Fibroblast of skin of left biceps (primary cell): ENCODE results near the gene UQCRHL.

ENCODE experiments used
- DNase-seq, 2 experiments: peaks; one replicate each; pipeline ENCODE4 v3.0.0-alpha.2; 2013; ENCODE audit warnings: low read depth in 2 of 2

Gene UQCRHL

DNA sequence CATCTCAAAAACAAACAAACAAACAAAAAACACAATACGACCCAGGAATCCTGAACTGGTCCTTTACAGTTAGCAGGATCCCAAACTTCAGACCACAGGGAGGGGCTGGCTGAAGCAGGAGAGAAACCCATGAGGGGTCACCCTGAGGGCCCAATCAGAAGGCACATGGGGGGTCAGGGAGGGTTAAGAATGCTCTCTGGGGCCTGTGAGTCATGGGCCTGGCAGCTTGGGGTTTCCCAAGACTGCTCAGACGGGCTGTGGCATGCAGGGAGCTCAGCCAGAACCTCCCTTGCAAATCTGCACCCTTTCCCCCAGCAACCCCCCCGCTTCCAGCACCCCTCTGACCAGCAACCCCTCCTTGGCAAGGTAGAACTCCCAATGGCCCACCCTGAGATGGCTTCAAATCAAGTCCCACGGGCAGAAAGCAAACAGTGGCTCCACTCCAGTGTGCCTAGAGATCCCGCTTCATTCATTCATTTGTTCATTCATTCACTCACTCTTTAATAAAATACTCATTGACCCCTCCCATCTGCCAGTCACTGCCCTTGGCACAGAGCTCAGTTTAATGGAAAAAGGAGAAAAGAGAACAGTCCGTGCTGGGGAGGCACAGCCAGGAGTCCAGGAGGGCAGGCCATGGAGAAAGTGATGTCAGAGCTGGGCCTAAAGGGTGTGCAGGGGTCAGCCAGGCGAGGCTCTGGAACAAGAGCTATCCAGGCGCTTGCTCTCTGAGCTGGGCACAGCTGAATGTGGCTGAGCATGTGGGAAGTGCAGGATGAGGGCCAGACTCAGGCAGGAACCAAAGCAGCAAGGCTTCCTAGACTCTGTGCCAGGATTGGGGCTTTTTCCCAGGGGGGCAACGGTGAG lies 8.2 kb downstream of the UQCRHL start:
- DNase-seq: peak; percentile 87 to 89

DNA sequence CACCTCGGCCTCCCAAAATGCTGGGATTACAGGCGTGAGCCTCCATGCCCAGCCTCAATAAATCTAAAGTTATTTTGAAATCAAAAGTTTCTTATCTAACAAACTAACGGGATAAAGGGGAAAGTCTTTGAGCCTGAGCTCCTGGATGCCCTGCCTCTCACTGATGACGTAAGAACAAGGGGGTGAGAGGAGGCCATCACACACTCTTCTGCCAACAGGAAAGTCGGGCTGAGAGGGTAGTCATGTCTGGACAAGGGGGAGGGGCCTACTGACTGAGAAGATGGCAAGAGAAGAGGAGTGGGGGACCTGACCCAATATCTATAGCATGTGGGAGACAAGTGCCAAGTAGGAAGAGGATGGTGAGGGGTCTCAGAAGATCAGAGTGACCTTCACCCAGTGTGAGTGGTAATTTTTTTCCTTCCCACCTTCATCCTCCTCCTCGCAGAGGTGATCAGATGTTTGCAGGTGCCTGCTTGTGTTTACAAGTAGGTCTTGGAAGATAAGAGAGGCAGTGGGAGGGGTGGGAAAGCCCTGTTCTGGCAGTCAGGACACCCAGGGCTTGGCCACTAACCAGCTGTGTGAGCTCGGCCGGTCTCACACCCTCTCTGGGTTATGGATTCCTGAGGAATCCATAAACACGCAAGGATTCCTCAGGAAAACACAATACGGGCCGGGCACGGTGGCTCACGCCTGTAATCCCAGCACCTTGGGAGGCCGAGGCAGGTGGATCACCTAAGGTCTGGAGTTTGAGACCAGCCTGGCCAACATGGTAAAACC lies 9.6 kb downstream of the UQCRHL start:
- no peak for DNase-seq

DNA sequence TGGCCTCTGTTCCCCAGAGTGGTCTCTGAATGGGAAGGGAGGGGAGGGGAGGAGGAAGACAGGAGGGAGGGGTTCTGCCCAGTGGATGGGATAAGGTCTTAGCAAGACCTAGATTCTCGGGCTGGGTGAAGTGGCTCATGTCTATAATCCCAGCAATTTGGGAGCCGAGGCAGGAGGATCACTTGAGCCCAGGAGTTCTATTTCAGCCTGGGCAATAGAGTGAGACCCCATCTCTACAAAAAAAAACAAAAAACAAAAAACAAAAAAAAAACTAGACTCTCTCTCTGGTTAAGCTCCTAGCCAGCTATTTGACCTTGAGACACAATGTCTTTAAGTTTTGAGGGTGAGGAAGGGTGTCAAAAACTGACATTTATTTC lies 11.4 kb downstream of the UQCRHL start:
- no peak for DNase-seq

DNA sequence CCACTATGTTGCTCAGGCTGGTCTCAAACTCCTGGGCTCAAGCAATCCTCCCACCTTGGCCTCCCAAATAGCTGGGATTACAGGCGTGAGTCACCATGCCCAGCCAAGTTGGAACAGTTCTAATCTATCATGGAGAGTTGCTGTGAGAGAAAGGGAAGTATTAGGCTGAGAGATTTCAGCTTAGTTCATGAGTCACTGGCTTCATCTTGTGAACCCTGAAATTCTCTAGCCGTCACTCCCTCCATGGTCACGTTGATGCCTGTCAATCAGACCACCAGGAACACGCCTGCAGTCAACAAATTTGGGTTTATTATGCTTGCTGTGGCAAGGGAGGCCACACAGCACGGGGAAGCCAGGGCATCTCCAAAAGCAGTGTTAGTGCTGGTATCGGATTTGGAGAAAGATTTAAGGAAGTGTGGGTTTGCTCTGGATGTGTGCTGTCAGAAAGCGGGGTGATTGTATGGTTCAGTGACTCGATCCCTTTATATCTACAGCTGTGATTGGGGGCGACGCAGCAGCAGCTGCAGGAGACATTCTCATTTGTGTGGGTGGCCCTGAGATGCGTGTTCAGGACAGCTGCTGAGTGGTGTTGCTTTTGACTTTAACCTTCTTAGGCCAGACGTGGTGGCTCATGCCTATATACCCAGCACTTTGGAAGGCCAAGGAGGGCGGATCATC lies 18.7 kb downstream of the UQCRHL start:
- DNase-seq: no peak

DNA sequence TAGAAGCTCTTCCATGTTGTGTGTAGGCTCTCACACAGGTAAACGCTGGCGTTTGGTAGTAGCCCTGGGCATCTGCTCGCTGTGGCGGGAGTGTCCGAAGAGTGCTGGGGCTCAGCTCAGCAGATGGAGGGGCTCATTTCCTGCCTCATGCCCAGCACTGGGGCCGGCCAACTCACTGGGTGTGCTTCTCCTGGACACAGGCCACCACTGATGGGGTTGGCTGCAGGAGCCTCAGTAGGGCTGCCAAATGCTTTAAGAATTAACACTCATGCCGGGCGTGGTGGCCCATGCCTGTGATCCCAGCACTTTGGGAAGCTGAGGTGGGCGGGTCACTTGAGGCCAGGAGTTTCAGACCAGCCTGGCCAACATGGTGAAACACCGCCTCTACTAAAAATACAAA lies 20.9 kb downstream of the UQCRHL start:
- no peak for DNase-seq

DNA sequence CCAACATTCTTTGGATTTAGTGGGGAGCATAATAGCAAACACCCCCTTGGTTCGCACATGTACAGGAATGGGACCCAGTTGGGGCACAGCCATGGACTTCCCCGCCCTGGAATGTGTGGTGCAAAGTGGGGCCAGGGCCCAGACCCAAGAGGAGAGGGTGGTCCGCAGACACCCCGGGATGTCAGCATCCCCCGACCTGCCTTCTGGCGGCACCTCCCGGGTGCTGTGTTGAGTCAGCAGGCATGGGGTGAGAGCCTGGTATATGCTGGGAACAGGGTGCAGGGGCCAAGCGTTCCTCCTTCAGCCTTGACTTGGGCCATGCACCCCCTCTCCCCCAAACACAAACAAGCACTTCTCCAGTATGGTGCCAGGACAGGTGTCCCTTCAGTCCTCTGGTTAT lies 21.8 kb downstream of the UQCRHL start:
- DNase-seq: no peak

DNA sequence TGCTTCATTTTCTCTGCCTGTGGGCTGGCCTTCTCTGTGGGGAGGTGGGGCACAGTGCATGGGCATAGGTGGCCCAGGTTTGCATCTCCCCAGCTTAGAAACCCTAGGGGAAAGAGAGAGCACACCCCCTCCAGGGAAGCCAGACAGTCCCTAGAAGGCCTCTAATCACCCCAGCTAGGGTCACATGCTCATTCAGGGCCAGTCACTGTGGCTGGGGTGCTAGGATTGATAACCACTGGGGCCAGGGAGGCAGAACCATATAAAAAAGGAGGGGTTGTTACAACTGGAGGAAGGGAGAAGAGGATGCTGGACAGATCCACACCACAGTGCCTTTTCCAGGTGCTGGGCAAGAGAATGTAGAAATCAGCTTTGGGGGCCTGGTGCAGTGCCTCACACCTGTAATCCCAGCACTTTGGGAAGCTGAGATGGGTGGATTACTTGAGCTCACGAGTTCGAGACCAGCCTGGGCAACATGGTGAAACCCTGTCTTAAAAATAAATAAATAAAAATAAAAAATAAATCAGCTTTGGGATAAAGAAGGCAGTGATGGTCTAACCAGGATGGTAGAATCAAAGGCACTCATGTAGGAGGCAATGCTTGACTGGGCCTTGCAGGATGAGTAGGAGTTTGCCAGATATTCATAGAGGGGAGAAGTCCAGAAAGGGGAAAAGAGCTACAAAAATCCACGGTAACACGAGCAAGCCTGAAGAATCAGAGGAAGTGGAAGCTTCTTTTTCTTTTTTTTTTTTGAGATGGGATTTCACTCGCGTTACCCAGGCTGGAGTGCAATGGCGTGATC lies 29.3 kb downstream of the UQCRHL start:
- no peak for DNase-seq

DNA sequence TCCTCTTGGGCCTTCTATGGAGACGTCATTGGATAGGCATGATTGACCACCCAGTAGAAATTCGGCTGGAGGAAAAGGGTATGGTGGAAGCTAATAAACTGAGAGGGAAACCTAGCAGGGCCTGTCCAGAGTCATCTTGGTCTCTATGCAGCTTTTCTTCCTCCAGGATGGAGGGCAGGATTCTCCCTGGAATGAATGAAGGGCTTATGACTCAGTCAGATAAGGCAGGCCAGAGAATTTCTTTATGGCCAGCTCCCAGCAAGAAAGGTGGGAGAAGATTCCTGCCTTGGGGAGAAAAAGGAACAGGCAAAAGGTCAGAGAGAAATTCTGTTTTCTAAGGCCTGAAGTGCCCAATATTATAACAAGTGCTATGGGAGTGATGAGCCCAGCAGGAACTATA lies 31.7 kb downstream of the UQCRHL start:
- no peak for DNase-seq

DNA sequence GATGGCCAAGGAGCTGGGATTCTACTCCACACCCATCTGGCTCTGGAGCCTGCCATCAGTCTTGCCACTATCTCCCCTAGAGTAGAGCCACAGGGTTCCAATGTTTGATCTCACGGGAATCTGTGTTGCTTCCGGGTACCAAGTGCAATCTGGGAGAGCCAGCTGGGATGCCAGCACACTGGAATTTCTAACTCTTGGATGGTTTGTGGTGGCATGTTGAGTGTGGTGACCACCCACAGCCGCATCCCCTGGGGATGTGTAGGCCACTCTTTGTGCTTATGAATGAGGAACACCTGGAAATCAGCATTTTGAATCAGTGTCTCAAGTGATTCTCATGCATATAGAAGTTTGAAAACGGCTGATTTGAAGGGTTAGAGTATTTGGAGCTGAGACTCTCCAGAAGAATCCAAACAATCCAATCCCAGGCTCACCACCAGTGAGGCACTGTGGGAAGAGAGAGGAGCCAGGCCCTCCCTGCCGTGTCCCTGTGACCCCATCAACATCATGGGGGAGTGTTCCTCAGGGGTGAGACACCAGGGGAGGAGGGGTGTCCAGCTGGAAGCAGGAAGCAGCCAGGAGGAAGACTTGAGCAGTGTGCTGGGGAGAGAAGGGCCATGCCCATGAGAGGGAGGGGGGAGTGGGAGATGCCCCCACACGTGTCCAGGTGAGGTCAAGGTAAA lies 35.5 kb downstream of the UQCRHL start:
- no peak for DNase-seq

DNA sequence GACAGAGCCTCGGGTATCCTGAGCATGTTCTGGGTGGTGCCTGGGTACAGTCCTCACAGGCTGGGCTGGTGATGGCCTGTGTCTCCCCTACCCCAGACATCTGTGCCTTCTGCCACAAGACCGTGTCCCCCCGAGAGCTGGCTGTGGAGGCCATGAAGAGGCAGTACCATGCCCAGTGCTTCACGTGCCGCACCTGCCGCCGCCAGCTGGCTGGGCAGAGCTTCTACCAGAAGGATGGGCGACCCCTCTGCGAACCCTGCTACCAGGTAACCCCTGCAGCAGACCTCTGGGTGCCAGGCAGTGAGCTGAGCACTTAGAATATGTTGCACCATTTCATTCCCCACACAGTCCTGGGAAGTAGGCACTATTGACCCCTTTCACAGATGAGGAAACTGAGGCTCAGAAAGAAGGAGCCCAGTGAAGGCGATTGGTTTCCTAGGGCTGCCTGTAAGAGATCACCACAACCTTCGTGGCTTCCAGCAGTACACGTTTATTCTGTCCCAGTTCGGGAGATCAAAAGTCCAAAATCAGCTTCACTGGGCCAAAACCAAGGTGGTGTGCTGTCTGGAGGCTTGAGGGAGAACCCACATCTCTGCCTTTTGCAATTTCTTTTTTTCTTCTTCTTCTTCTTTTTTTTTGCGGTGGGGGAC lies 37.0 kb downstream of the UQCRHL start:
- DNase-seq: no peak

DNA sequence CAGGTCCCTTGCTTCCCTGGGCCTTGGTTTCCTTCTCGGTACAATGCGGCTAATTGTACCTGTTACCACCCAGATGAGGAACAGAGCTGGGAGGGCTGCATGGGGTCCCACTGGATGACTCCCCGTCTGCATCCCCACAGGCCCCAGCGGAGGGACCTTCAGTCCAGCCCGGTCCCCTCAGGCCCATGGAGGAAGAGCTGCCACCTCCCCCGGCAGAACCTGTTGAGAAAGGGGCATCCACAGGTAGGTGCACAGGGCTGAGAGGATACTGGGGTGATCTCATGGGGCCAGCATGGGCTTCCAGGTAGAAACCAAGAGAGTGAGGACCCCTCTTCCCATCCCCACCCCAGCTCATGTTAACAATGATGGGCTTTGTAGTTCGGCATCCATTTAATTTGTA lies 39.1 kb downstream of the UQCRHL start:
- no peak for DNase-seq

DNA sequence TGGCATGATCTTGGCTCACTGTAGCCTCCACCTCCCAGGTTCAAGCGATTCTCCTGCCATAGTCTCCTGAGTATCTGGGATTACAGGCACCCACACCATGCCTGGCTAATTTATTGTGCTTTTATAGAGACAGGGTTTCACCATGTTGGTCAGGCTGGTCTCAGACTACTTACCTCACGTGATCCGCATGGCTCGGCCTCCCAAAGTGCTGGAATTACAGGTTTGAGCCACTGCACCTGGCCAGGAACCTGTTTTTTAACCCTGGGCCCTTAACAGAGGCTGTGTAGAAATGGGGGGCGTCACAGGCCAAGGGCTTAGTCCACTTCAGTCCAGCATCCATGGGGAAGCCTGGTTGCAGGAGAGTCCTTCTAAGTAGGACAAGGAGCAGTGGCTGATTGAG lies 39.5 kb downstream of the UQCRHL start:
- no peak for DNase-seq

DNA sequence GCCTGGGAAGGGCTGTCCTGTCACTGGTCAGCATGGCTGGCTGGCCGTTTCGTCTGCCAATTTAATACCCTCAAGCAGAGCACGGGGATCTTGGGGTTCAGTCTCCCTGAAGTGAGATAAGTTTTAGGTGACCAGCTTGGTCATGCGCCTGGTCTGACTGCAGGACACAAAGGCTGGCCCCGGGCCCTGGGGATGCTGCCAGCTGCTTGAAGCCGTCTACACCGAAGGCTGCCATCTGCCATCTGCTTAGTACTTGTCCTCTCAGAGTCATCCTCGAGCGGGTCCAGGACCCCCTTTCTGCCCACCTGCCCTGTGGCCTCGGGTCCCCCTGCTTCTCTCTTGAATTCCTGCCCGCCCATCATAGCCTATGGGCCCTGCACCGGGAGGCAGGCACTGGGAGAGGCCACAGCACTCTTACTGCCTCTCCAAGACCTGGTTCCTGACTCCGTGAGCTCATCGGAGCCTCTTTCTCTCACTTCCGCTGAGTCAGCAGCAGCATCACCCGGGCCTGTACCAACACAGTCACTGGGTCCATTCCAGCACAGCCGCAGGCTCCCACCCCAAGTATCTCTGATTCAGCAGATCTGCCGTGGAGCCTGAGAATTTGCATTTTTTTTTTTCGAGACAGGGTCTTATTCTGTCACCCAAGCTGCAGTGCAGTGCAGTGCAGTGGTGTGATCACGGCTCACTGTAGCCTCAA lies 41.8 kb downstream of the UQCRHL start:
- DNase-seq: no peak

DNA sequence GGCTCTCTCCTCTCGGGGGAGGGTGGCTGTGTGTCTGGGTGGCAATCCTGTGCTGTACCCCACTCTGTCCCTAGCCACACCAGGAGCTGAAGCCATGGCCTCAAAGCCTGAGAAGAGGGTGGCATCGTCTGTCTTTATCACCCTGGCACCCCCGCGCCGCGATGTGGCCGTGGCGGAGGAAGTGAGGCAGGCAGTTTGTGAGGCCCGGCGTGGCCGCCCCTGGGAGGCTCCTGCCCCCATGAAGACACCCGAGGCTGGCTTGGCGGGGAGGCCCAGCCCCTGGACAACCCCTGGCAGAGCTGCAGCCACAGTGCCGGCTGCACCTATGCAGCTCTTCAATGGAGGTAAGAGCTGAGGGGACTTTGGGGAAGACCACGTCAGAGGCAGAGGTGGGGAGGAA lies 42.6 kb downstream of the UQCRHL start:
- no peak for DNase-seq

DNA sequence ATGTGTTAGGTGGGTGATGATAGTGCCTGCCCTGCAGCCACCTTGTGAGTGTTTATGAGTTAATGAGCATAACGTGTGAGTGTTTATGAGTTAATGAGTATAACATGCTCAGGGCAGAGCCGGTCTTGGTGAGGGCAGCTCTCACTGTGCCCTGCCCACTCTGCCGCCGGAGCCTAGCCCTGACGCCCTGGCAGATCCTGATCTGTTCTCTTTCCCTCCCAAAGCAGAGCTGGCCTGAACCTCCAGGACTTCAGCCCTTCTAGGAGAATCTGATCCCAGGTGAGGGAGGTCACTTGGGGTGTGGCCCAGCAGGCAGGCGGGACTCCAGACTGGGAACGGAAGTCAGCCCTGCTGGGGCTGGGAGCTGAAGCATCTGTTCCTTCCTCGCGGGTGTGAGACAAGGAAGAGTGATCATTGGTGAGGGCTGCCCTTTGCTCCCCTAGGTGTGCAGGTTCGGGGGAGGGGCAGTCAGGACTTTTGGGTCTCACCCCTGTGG lies 43.1 kb downstream of the UQCRHL start:
- no peak for DNase-seq

DNA sequence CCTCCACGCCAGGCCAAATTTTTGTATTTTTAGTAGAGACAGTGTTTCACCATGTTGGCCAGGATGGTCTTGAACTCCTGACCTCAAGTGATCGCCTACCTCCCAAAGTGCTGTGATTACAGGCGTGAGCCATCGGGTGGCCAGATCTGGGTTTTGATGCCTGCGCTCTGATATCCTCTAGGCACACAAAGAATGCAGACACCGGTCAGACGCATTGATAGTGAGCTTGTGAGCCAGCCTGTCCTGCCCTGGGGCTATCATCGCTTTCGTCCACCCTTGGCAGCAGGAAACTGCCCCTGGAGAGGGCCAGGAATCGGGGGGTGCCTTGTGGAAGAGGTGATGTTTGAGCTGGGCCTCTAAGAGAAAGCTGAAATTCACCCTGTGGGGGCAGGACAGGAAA lies 44.9 kb downstream of the UQCRHL start:
- no peak for DNase-seq

DNA sequence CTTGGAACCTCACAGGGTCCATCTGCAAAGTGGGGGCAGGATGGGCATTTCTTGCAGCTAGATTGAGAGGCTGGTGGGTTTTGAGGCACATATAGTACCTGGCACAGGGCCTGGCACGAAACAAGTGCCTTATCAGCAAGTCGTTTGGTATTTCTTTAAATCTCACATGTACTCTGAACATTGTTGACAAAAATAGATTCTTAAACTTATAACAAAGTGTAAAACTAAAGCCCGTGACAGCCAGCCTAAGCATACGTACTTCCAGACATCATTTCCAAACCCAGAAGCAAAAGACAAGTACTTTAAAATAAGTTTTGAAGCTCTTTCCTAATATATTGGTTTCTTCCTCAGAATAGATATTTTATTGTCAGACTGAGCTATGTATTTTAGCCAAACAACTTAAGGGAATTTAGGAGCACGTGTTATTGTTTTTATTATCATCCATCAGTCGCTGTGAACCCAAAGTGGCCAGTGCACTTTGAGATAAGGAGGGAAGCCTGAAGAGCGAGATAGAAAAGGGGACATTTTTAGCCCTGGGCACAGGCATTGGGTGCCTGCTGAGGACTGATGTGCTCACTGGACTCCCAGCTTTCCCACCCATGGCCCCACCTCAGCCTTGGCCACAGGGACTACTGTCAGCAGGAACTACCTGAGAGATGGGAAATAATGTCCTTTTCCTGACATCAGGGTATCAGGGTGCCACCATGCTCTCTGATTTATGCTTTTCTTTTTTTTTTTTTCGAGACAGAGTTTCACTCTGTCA lies 45.9 kb downstream of the UQCRHL start:
- DNase-seq: no peak

DNA sequence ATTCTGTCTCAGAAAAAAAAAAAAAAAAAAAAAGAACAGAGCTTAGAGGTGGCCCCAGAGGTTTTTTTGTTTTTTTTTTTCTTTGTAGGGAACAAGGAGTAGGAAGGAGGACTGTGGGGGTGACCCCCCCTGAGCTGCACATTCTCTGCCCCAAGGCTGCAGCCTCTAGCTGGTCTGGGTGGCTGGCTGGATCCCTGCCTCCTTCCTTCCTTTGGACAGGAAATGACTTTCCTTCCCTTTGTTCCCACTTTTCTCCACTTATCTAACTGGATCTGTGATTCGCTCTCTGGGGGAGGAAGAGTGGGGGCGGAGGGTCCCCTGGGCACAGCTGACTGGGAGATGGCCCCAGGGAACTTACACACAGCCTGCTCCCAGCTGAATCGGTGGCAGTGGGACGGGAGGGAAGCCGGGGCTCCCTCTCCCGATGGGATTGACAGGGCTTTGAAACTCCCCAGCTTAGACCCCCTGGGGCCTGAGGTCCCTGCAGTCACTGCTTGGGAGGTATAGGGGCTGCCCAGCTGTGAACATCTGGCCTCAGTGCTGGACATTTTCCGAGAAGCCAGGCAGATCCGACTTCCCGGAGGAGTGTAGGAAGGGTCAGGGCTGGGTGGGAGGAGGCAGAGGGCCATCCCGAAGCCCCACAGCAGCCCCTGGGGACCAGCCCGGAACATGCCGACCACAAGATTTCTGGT lies 46.8 kb downstream of the UQCRHL start:
- no peak for DNase-seq
